Neural progenitor cell (in vitro differentiated cells): ENCODE results near the gene ZMIZ1.

Source experiments
- EZH2 ChIP-seq: fragments of 200-600 bp; sonication (generic); IDR thresholded peaks from 2 replicates; pipeline ENCODE4 v1.6.1; 2017; ENCODE audit warnings: antibody characterized with exemption, mild to moderate bottlenecking, moderate library complexity
- EZH2phosphoT487 ChIP-seq: fragments of 200-600 bp; sonication (generic); IDR thresholded peaks from 2 replicates; pipeline ENCODE4 v1.6.1; 2017; ENCODE audit warnings: antibody characterized with exemption
- TF ChIP-seq, protein P1 (sequence below): fragments of 200-600 bp; sonication (generic); IDR thresholded peaks from 2 replicates; pipeline ENCODE4 v1.5.1; 2017; ENCODE audit warnings: antibody characterized with exemption, mild to moderate bottlenecking

GRCh38 chr10:79168210-79168609 lies 99.4 kb downstream of the ZMIZ1 start:
- TF ChIP-seq, protein P1, sequence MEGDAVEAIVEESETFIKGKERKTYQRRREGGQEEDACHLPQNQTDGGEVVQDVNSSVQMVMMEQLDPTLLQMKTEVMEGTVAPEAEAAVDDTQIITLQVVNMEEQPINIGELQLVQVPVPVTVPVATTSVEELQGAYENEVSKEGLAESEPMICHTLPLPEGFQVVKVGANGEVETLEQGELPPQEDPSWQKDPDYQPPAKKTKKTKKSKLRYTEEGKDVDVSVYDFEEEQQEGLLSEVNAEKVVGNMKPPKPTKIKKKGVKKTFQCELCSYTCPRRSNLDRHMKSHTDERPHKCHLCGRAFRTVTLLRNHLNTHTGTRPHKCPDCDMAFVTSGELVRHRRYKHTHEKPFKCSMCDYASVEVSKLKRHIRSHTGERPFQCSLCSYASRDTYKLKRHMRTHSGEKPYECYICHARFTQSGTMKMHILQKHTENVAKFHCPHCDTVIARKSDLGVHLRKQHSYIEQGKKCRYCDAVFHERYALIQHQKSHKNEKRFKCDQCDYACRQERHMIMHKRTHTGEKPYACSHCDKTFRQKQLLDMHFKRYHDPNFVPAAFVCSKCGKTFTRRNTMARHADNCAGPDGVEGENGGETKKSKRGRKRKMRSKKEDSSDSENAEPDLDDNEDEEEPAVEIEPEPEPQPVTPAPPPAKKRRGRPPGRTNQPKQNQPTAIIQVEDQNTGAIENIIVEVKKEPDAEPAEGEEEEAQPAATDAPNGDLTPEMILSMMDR = no peak
- TF ChIP-seq EZH2 = no peak
- TF ChIP-seq EZH2phosphoT487 = no peak
